Stimulated activated CD4-positive, alpha-beta T cell treated with anti-CD3 and anti-CD28 coated beads, Interleukin-1b, Interleukin-23, amount 100 ng/mL, for 24 hours (primary cell): ENCODE results near the gene TMEM8B.

ENCODE experiments used
- DNase-seq, 4 experiments: peaks; one replicate each; pipeline ENCODE4 v3.0.0-alpha.2; 2020; ENCODE audit warnings: low read depth in 4 of 4, low spot score in 1 of 4

The TMEM8B gene

DNA sequence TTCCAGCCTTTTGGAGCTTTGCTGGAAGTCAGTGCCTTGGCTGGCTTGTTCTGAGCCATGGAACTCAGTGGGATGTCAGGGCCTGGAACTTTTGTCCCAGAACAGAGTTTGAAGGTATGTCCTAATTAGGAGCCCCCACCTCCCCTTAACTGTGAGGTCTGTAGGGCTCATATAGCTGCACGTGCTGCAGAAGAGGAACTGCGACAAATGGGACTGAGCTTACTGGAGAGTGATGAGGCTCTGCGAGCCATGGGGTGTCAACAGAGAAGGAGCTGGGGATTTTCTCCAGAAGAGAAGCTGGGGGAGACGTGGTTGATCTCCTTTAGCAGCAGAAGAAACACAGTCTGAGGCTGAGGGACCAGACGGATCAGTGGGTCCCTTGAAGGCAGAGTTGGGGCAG lies 10.9 kb downstream of the TMEM8B start:
- no peak for DNase-seq

DNA sequence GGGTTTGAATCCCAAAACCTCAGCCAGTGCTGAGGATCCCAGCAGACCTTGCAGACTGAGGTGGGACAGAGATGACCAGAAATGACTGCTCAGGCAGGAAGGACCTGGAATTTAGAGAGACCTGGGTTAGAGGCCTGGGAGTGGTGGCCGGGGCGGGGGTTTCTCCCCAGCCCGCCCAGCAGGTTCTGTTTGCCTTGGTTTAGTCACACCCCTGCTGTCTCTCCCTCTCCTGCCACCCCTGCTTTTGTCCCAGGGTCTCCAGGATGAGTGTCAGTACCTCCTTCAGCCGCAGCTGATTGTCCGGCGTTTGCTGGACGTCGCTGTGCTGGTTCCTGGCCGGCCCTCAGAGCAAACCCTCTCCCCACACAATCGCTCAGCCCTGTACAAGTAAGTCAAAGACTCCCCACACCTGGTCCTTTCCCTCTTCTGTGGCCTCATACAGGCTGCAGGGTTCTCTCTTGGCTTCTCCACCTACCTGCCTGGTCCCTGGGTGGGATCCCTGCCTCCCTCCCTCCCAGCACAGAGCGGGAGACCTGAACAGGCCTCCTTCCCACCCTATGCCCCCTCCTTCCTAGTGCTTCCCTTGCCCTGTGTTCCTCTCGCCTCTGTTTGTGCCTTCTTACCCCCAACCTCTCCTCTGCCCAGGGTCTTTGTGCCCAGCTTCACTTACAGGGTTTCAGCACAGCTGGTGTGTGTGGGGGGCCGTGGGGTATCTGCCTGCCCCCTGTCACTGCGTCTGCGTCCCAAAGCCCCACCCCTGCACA lies 12.0 kb downstream of the TMEM8B start:
- no peak for DNase-seq

DNA sequence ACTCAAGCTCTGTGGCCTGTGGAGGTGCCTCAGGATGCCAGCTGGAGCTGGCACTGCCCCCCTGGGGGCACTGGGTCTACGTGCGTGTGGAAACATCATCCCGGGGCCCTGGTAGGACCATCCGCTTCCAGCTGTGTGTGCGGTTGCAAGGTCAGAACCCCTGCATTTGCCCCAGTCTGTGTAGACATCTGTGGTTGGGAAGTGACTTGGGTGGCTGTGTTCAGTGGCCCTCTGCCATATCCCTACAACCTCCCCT lies 12.5 kb downstream of the TMEM8B start:
- DNase-seq, result no peak

DNA sequence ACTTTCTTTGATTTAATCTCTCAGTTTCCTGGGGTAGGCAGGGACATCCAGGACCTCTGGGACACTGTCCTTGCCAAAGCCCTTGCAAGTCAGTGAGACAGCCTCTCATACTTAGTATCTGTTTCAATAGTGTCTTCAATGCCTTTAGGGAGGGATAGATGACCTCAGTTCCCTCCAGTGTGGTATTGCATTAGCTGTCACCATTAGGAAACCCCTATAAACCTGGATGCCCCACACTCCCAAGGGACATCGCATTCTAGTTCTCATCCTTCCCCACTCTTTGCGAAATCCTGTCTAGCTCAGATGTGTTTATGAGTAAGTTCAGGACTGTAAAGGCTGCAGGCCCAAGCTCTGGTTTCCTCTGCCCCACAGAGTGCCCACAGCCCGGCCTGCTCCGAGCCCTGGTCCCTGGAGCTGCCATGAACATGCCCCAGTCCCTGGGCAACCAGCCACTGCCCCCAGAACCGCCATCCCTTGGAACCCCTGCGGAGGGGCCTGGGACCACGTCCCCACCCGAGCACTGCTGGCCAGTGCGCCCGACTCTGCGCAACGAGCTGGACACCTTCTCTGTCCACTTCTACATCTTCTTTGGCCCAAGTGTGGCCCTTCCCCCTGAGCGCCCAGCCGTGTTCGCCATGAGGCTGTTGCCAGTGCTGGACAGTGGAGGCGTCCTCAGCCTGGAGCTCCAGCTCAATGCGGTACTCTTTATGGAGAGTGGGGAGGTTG lies 13.2 kb downstream of the TMEM8B start:
- no peak for DNase-seq

DNA sequence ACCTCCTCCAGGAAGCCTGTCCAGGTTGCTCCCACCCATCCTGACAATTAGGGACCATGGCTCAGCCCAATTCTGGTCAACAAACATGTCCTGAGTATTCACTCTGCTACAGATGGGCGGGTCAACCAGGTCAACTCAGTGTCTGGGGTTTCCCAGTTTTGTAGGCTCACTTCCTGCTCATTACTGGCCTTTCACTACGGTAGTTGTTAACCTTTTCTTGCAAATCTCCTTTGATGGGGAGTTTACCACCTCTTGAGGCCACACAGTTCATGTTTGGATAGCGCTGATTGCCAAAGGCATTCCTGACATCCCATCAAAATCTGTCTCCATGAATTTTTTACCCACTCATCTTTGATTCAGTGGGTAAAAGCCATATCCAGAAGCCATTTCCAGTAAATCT lies 13.8 kb downstream of the TMEM8B start:
- no peak for DNase-seq

DNA sequence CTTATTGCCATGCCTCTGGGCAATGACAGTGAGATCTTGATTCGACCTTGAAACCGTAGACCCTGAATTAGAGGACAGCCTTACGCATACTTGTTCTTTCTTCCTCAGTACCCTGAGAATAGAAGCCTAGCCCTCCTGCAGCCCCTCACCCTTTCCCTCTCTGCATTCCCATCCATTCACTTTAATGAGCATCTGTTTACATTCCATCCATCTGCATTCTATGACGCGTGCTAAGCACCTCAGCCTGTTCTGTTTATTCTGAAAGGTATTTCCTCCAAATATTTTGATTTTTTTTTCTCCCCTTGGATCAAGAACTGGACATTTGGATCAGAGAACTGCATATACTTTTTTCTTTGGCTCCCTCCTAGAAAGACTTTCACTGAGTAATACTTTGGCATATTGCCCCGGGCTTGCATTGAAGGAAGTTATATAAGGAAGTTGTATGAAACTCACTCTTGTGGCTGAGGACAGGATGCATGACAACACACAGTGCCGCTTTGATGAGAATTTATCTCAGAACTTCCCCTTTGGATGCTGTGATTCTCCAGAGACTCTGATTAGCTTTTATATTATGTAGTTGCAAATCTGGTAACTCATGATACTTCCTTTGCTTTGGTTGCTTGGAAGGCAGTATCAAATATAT lies 15.7 kb downstream of the TMEM8B start:
- DNase-seq, result no peak

DNA sequence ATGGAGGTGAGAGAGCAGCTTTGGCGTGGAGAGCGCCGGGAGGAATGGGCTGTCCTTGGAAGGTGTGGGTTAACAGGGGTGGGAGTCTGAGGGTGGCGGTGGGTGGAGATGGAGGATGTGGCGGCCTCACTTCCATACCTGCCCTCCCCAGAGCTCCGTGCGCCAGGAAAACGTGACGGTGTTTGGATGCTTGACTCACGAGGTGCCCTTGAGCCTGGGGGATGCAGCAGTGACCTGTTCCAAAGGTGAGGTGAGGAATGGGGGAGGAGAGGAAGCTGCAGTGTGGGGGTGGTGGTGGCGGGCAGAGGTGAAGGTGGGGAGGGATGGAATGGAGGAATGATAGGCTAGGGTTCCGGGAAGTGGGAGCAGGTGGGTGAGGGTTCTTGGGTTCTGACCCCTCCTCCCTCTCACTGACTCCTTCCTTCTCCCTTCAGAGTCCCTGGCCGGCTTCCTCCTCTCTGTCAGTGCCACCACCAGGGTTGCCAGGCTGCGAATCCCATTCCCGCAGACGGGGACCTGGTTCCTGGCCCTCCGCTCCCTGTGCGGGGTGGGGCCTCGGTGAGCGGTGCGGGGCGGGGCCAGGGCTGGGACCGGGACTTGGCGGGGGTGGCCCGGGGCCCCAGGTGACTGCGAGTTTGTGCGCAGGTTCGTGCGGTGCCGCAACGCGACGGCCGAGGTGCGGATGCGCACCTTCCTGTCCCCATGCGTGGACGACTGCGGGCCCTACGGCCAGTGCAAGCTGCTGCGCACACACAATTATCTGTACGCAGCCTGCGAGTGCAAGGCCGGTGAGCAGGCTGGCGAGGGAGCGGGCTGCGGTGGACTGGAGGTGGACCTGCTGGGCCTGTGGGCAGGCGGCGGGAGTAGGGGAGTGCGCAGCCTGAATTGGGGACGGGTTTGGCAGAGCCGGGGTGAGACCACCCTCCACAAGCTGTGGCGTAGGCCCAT lies 17.1 kb downstream of the TMEM8B start:
- no peak for DNase-seq

DNA sequence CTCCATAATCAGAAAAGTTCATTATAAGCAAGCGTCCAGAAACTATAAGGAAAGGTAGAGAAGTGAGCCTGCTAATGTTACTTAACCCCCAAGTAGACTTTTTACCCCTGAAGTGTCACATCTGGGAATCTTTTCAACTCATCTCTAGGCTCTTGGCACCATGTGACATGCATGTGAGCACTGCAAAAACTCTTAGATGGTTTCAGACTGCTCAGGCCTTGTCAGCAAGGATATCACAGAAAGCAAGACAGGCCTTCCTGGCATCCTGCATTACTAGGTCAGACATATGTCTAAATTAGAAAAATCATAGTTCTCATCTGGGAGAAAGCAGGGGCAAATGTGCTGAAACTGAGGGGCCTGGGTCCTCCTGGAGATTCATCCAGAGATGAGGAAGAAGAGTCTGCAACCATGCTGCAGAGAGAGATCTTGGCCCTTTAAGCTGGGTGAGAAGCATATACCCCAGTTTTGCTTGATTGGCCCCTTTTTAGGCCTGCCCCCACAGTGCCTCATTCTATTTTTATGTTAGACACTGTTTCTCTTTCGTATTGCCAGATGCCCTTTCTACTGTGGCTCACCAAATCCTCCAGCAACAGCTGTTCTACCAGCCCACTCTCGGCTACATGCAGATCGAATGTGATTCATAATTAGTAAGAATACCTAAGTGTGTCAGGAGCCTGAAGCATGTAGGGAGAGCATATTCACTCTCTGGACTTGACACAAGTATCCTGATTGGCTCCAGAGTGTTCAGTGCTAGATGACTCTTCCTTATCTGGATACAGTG lies 19.0 kb downstream of the TMEM8B start:
- no peak for DNase-seq

DNA sequence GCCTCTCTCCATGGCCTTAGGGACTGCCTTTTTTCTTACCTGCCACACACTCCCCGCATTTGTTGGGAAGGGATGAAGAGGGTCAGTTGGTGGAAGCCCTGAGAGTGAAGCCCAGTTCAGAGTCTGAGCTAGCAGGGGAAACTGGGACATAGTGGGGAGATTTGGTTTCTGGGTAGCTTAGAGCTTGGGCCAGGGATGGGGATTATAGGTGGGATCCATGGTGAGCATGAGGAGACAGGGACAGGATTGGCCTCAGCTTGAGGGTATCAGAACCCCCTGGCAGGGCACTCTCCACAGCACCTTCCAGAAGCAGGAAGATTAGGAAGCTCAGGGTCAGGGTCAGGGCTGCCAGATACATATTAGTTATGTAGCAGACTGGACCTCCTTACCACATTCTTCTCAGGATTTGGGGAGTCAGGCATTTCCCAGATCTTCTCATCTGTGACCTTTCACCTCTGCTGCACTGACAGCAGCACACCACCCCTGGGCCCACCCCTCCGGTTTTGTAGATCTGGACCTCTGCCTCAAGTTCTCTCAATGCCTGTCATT lies 23.3 kb downstream of the TMEM8B start:
- no peak for DNase-seq

DNA sequence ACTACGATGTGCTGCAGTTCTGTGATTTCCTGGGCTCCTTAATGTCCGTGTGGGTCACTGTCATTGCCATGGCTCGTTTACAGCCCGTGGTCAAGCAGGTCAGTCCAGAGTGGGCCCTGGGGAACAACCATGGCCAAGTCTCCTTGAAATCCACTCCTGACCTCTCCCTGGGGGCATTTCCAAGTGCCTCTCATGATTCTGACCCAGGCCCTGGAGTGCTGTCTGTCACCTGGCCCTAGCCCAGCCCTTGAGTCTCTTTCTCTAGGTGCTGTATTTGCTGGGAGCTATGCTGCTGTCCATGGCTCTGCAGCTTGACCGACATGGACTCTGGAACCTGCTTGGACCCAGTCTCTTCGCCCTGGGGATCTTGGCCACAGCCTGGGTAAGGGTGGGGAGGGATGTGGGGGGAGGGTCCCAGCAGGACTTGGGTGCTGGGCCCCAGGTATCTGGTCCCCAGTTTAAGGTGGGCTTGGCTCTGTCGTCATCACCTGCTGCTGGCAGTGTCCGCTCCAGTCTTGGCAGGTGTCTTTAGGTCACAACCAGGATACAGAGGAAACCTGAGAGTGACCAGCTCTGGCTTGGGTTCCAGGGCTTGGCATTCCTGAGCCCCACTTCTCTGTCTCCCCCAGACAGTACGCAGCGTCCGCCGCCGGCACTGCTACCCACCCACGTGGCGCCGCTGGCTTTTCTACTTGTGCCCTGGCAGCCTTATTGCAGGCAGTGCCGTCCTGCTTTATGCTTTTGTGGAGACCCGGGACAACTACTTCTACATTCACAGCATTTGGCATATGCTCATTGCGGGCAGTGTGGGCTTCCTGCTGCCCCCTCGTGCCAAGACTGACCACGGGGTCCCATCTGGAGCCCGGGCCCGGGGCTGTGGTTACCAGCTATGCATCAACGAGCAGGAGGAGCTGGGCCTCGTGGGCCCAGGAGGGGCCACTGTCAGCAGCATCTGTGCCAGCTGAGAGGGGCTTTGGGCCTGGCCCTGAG lies 24.1 kb downstream of the TMEM8B start:
- DNase-seq, result no peak

DNA sequence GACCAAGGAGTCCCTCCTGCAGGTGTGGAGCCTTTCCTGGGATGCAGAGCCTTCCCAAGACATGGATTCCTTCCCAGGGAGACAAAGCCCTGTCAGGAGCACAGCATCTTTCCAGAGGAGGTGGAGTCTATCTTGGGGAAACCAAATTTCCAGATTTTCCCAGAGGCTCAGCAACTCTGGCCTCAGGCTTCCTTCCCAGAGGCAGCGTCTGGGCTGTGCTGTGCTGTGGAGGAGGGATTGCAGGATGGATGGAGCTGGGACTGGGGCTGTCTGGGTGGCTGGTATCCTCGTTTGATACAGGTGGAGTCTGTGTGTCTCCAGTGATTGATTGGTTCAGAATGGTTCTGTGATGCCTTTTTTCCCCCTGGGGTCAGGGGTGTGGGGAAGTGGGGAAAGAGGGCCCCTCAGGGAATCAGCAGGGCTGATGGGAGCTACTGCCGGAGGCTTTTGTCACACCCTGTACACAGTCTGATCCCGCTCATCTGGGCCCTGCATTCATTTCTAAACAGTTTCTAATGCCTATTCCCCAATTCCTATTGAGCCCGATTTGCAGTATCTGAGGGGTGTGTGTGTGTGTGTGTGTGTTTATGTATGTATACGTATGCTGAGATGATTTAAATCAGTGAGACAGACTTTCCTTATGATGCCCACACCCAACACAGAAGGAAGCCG lies 25.2 kb downstream of the TMEM8B start:
- no peak for DNase-seq

DNA sequence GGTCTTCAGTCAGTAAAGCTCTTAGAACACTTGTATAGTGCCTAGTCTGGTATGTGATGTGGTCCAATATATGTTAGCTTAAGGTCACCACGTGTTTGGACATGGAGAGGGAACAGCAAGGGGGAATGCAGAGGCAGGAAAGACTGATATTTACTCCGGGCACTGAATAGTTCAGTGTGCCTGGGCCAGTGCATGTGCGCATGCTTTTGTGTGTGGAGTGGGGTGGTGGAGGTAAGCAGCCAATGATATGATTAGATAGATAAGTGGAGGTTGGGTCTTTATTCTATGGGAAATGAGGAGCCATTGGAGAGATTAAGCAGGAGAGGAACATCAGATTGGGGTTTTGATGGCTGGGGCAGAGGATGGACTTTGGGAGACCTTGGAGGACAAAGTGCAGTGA lies 27.2 kb downstream of the TMEM8B start:
- no peak for DNase-seq

DNA sequence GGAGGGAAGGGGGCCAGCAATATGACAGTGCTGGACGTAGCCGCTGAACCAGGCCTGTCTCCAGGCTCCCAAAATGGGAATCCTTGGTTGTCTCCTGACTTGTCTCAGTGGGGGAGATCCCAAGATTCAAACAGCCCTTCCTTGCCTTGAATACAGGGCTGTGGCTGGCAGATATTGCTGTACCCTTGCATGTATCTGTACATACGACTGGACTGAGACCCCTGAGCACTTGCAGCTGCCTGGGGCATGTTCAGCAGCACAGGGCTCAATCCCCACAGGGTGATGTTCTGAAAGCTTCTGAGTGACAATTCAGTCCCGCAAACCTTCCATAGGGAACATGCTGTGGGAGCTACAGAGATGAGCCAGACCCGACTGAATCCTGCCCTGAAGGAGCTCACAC lies 27.9 kb downstream of the TMEM8B start:
- no peak for DNase-seq

DNA sequence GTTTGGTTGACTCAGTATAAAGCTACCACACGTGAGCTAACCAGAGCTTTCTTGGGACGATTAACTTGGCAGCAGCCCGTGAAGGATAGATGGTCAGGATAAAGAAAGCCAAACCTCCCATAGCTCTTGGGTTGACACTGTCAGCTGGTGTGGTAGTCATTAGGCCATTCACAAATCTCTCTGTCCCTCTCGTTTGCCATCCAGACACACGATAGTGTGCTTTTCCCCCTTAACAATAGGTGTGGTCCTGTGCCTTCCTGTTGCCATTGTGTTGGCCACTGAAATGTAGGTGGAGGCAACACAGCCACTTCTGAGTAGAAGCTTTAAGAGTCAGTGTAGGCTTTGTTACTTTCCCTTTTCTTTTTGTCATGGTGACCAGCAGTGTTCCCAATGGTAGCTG lies 29.4 kb downstream of the TMEM8B start:
- DNase-seq, result no peak

DNA sequence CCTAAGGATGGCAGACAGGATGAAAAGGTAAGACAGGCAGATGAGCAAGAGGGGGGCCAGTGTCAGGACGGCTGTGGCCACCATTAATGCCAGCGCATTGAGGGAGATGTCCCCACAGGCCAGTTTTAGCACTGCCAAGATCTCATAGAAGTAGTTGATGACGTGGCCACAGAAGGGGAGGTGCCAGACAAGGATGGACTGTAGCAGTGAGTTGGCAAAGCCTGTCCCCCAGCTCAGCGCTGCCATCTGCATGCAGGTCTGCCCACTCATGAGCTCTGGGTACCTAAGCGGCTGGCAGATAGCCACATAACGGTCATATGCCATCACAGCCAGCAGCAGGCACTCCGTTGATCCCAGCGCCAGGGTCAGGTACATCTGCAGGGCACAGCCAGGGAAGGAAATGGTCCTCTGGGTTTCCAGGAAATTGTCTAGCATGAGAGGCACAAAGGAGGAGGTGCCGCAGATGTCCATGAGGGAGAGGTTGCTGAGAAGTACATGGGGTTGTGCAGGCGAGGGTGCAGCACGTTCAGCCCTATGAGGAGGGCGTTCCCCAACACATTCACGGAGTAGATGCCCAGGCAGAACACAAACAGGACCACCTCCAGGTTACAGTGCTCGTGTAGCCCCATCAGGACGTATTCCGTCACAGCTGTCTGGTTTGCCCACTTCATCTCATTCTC lies 30.4 kb downstream of the TMEM8B start:
- no peak for DNase-seq

DNA sequence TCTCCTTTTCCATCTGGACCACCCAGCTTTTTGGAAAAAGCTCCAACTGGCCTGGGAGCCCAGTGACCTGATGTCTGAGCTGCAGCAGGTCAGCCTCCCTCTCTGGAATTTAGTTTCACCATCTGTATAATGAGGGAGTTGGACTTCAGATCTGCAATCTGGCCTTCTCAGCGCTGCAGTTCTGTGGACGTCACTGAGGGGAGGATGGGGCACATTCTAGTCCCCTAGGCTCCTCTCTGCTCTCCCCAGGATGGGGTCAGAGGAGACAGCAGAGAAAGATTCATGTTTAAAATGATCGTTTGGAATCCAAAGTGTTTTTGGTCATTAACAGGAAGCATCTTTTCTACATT lies 30.9 kb downstream of the TMEM8B start:
- DNase-seq, result no peak

DNA sequence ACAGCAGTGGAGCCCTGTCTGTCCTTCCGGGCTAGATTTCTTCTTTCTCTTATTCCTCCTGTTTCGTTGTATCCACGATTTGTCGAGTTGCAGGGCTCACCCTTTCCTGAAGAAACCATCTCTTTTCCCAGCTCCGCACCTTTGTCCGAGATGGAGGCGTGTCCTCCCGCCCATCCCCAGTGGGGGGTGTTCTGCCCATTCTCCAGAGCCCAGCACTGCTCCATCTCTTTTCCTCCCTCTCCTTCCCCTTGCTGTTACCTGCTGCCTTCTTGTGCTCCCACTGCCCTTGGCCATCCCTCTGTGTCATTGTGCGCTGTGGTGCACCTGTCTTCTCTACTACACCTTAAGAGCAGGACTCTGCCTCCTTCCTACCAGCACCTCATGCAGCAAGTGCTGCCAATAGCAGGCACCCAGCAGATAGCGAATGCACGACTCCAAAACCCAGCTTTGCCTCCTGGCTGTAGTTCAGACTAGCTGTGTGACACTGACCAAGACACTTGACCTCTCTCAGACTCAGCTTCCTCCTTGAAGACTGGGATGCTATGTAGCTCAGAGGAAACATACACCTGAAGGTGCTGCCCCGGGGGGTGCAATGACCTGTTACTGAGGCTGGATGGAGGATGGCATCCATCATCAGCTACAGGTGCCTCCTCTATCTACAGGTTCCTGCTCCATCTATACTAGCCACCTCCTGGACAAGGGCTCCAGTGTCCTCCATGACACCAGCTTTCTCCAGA lies 32.3 kb downstream of the TMEM8B start:
- no peak for DNase-seq

DNA sequence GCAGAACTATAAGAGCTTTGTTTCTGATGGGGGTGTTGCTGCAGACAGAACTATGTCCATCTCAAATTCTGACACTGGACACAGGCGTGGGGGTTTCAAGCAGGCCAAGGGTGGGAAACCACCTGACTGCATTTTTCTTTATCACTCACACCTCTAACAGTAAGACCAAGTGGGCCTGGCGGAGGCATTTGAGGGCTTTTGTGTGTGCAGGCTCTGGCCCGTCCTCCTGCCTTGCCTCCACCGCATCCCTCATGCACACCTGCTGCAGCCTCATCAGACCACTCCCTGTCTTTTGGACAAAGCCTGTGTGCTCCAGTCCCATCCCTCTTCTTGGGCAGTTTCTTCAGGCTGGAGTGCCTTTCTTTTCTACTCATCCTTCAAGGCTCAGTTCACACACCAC lies 33.3 kb downstream of the TMEM8B start:
- DNase-seq, result no peak
